22Rv1 (cell line): Measurements from ENCODE around the gene CCDC149.

Experiments
- ZFX ChIP-seq: fragments of 450-650 bp; IDR thresholded peaks from 2 replicates; pipeline ENCODE4 v1.6.1; 2017; ENCODE audit warnings: antibody characterized with exemption, borderline replicate concordance
- TF ChIP-seq, protein P1 (sequence below): fragments of 450-650 bp; IDR thresholded peaks from 2 replicates; pipeline ENCODE4 v1.5.1; 2017; ENCODE audit warnings: mild to moderate bottlenecking

DNA sequence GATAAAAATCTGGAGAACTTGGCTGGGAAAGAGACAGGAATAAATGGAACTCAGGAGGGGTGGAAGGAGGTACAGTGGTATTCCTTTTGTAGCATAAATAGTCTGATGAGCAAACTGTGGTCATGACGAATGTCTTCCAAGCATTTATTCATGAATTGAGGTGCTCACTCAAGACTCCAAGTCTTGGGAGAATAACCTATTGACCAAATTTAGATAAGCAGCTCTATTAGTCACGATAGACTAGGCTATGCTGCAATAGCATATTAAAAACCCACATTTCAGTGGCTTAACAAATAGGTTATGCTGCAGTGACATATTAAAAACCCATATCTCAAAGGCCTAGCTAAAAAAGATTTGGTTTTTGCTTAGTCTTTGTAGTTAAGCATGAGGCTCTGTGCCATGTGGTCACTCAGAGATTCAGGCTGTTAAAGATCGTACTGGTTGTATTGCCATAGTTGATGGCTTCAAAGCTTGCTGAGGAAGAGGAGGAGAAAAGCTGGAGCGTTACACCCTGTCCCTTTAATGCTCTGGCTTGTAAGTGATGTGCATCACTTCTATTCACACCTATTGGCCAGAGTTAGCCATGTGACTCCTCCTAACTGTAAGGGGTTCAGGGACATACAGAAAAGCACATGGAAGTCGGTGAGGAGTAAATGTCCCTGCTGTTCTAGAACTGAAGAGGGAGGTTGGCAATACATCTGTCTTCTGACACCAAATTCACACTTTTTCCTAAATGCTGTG, 24.5 kb upstream of the CCDC149 start:
- TF ChIP-seq, protein P1, sequence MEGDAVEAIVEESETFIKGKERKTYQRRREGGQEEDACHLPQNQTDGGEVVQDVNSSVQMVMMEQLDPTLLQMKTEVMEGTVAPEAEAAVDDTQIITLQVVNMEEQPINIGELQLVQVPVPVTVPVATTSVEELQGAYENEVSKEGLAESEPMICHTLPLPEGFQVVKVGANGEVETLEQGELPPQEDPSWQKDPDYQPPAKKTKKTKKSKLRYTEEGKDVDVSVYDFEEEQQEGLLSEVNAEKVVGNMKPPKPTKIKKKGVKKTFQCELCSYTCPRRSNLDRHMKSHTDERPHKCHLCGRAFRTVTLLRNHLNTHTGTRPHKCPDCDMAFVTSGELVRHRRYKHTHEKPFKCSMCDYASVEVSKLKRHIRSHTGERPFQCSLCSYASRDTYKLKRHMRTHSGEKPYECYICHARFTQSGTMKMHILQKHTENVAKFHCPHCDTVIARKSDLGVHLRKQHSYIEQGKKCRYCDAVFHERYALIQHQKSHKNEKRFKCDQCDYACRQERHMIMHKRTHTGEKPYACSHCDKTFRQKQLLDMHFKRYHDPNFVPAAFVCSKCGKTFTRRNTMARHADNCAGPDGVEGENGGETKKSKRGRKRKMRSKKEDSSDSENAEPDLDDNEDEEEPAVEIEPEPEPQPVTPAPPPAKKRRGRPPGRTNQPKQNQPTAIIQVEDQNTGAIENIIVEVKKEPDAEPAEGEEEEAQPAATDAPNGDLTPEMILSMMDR = no peak
- no peak for TF ChIP-seq ZFX
